HPDE6-E6E7 (cell line): Measurements from ENCODE around the gene TEX52.
A peak's percentile ranks its signal among the peaks of the same experiment; 100 is the strongest.

Experiments used
- DNase-seq: peaks from one replicate; pipeline ENCODE4 v3.0.0; 2011; ENCODE audit warnings: missing footprints; ENCODE audit errors: extremely low spot score

The TEX52 gene

GRCh38 chr12:2832550-2833127, 24.2 kb downstream of the TEX52 start:
- no peak for DNase-seq

GRCh38 chr12:2829275-2829674, 27.6 kb downstream of the TEX52 start:
- DNase-seq: no peak

GRCh38 chr12:2826721-2827515, 29.9 kb downstream of the TEX52 start:
- DNase-seq: no peak

- DNase-seq: no peak
Observed at GRCh38 chr12:2826036-2826435, 30.8 kb downstream of the TEX52 start.

- no peak for DNase-seq
Observed at GRCh38 chr12:2825132-2825531, 31.7 kb downstream of the TEX52 start.

- DNase-seq: no peak
Observed at GRCh38 chr12:2824541-2824940, 32.3 kb downstream of the TEX52 start.

GRCh38 chr12:2823483-2823882, 33.4 kb downstream of the TEX52 start:
- no peak for DNase-seq

GRCh38 chr12:2820432-2820831, 36.4 kb downstream of the TEX52 start:
- DNase-seq: no peak

GRCh38 chr12:2819810-2820209, 37.0 kb downstream of the TEX52 start:
- no peak for DNase-seq

- DNase-seq: peak; percentile 44
Observed at GRCh38 chr12:2813214-2814185, 43.3 kb downstream of the TEX52 start.

- peak; percentile 95 for DNase-seq
Observed at GRCh38 chr12:2812290-2813213, 44.3 kb downstream of the TEX52 start, which contains the start of gene ITFG2. Gene ITFG2, plus strand, starts transcription at chr12:2812668. Its CDS starts 93 bp downstream, at chr12:2812761.

- no peak for DNase-seq
Observed at GRCh38 chr12:2811801-2812200, 45.0 kb downstream of the TEX52 start.

GRCh38 chr12:2806700-2807099, 50.1 kb downstream of the TEX52 start:
- no peak for DNase-seq

GRCh38 chr12:2805143-2805520, 51.7 kb downstream of the TEX52 start:
- no peak for DNase-seq

- DNase-seq: no peak
Observed at GRCh38 chr12:2804393-2805142, 52.3 kb downstream of the TEX52 start.

- DNase-seq: no peak
Observed at GRCh38 chr12:2803635-2804392, 53.0 kb downstream of the TEX52 start.

- DNase-seq: no peak
Observed at GRCh38 chr12:2801044-2801783, 55.6 kb downstream of the TEX52 start.

GRCh38 chr12:2800046-2800570, 56.7 kb downstream of the TEX52 start:
- no peak for DNase-seq
